Heart right ventricle (tissue), 16 donors: ENCODE data around the gene AGAP1. TPM values are rescaled to one million over a fixed set of nuclear protein-coding genes. Genes with fewer than 3 reads are reported as not detected.

Experiments used
- ATAC-seq, 8 donors: fragments of 200-7000 bp; cut with Tn5 transposase; one replicate each; pipeline ENCODE4 v1.9.1; 2020; ENCODE audit warnings: mild to moderate bottlenecking in 8 of 8, moderate library complexity in 8 of 8, moderate number of reproducible peaks in 1 of 8
- DNase-seq, 2 donors: peaks; one replicate each; pipeline ENCODE4 v3.0.0-alpha.2; 2020
- H3K27ac ChIP-seq, 10 donors: fragments of 200-600 bp; sonication (generic) in 2 of 10; one replicate each; pipeline versions ENCODE4 v1.5.0 to v1.8.0; 2020 to 2022; ENCODE audit warnings: mild to moderate bottlenecking in 3 of 10
- H3K27me3 ChIP-seq, 7 donors: fragments of 200-600 bp; one replicate each; pipeline ENCODE4 v1.8.0; 2021 to 2022; ENCODE audit warnings: mild to moderate bottlenecking in 2 of 7
- H3K36me3 ChIP-seq, 9 donors: fragments of 200-600 bp; sonication (generic) in 1 of 9; one replicate each; pipeline versions ENCODE4 v1.5.0 to v1.8.0; 2020 to 2022; ENCODE audit warnings: mild to moderate bottlenecking in 2 of 9
- H3K4me1 ChIP-seq, 9 donors: fragments of 200-600 bp; sonication (generic) in 1 of 9; one replicate each; pipeline versions ENCODE4 v1.5.0 to v1.8.0; 2020 to 2022; ENCODE audit warnings: mild to moderate bottlenecking in 4 of 9
- H3K4me3 ChIP-seq, 10 donors: fragments of 200-600 bp; sonication (generic) in 2 of 10; one replicate each; pipeline versions ENCODE4 v1.5.0 to v1.8.0; 2020 to 2022; ENCODE audit warnings: mild to moderate bottlenecking in 7 of 10, moderate library complexity in 2 of 10
- H3K9me3 ChIP-seq, 11 donors: fragments of 200-600 bp in 10 of 11; sonication (generic) in 2 of 11; one replicate each; pipeline versions ENCODE4 v1.5.0 to v1.8.0; 2013 to 2022; ENCODE audit warnings: mild to moderate bottlenecking in 2 of 11, control low read depth in 1 of 11, moderate library complexity in 1 of 11
- CTCF ChIP-seq, 9 donors: fragments of 200-600 bp; sonication (generic) in 2 of 9; IDR thresholded peaks; one replicate each; pipeline versions ENCODE4 v1.5.0 to v1.8.0; 2021 to 2022; ENCODE audit warnings: antibody characterized with exemption in 9 of 9, mild to moderate bottlenecking in 5 of 9, moderate library complexity in 1 of 9
- WGBS, 2 donors: extraction: QIAGEN DNeasy Blood & Tissue Kit; methylation state at CpG; one replicate each; pipeline ENCODE4 v1.1.7; 2013; ENCODE audit warnings: inconsistent platforms in 1 of 2; 5-methylcytosine and 5-hydroxymethylcytosine counted together
- intact Hi-C, 10 donors: fragments of 100-400 bp; cut with DNase I; formaldehyde crosslinking; loops; one replicate each; pipeline versions ENCODE4 v1.11.1 to v1.14.2; 2022
- polyA plus RNA-seq, 2 donors: library from polyadenylated mRNA; stranded (reverse); fragments of 200-250 nt; gene quantifications; one replicate each; pipeline ENCODE4 v1.2.3, GENCODE V29; 2013
- total RNA-seq, 10 donors: library from RNA; stranded (reverse); fragmentation: NEBNext Ultra II Directional in 3 of 10; extraction: Animal tissue kit (Norgen Biotek cat#: 25700) in 3 of 10; gene quantifications; one replicate each; pipeline versions ENCODE4 v1.2.1 to v1.2.4, GENCODE V29; 2021 to 2023
- donor health status: Arrhythmogenic right ventricular cardiomyopathy.
- donor health status: ischemic (EF 13 %, LVEDD 7.1; RV severe dilation, severe dysfunction).
- donor health status: healthy with polysubstance abuse.
- donor health status: DM: no; HTN: yes; CAD: no.
- donor health status: DM: no; HTN: no; CAD: no.
- donor health status: ischemic (EF 25% LVEDD 6.9; RV normal size, moderate dysfunction).
- donor health status: ischemic (EF 25% LVEDD 5.7; RV mildly dilated, moderate dysfunction).
- donor health status: healthy.
- donor health status: DM: yes; HTN: yes; CAD: no.
- donor health status: Ischemic cardiomyopathy.
- donor health status: ischemic (EF 35%, LVEDD 5.7; RV mildly dilated, moderate dysfunction).
- donor health status: nonischemic (EF 11% LVEDD 7.7; RV severe dilation, severe dysfunction).
- donor health status: DM: yes; HTN: yes; CAD: no.
- donor health status: PGD.
- donor health status: ischemic (EF 29% LVEDD 5.4; RV normal size, mild dysfunction).
- donor health status: nonischemic (EF 23%, LVEDD 6.1; RV moderate dilation, normal function).

Gene AGAP1
- total and polyA plus RNA-seq, 12 donors: 3.5 to 29.2 (median 19.4) TPM

GRCh38 chr2:236169151-236169721 is 675.4 kb downstream of the AGAP1 start:
- Histone ChIP-seq H3K4me1 (peaks cover 22 to 81% (median 61%) of the 10 kb centered on the region in 9 donors), H3K36me3 (no peaks in the 10 kb centered on the region), H3K27me3 (peaks cover 84 to 100% (median 100%) of the 10 kb centered on the region in 7 donors), H3K27ac (no peak overlapping the region), H3K4me3 (peak overlapping the region in 1 of 10 donors; percentile 14), H3K9me3 (no peaks in the 10 kb centered on the region)
- intact Hi-C loops: loop anchor here in 2 of 10 donors (5.0 to 10.0 kb wide), 2 partner anchors 364 to 392 kb away; no protein-coding TSS in a partner anchor
- no peak for TF ChIP-seq CTCF (IDR thresholded peaks at IDR 0.05)
- 5 to 6% methylated on average over 36 of the region's 36 CpGs for WGBS, 2 donors
- DNase-seq (no peak), ATAC-seq (no peak)

- DNase-seq: no peak
- Histone ChIP-seq H3K4me3 (no peak overlapping the region), H3K4me1 (peaks cover 18 to 74% (median 54%) of the 10 kb centered on the region in 9 donors), H3K27me3 (peaks cover 85 to 100% (median 100%) of the 10 kb centered on the region in 7 donors), H3K36me3 (no peaks in the 10 kb centered on the region), H3K27ac (no peak overlapping the region), H3K9me3 (no peaks in the 10 kb centered on the region)
- ATAC-seq: no peak
- intact Hi-C loops: loop anchor here in 4 of 10 donors (5.0 to 10.0 kb wide), 2 partner anchors 365 to 393 kb away; no protein-coding TSS in a partner anchor
- 5 to 6% methylated on average over 38 of the region's 38 CpGs for WGBS, 2 donors
- no peak for TF ChIP-seq CTCF (IDR thresholded peaks at IDR 0.05)
Observed at GRCh38 chr2:236169741-236170589, 676.1 kb downstream of the AGAP1 start.

GRCh38 chr2:236170590-236171165 is 676.8 kb downstream of the AGAP1 start:
- WGBS, 2 donors: 9 to 12% methylated on average over 21 of the region's 21 CpGs
- Histone ChIP-seq H3K36me3 (no peaks in the 10 kb centered on the region), H3K4me1 (peaks cover 18 to 68% (median 52%) of the 10 kb centered on the region in 9 donors), H3K9me3 (no peaks in the 10 kb centered on the region), H3K27ac (no peak overlapping the region), H3K4me3 (no peak overlapping the region), H3K27me3 (peaks cover 80 to 100% (median 98%) of the 10 kb centered on the region in 7 donors)
- TF ChIP-seq CTCF (IDR thresholded peaks at IDR 0.05): no peak
- intact Hi-C loops: loop anchor here in 2 of 10 donors (5.0 to 10.0 kb wide), 2 partner anchors 366 to 393 kb away; no protein-coding TSS in a partner anchor
- no peak for ATAC-seq
- DNase-seq: no peak

GRCh38 chr2:236171181-236171679 is 677.4 kb downstream of the AGAP1 start:
- H3K27ac ChIP-seq: no peak overlapping the region
- H3K27me3 ChIP-seq: peaks cover 75 to 100% (median 98%) of the 10 kb centered on the region in 7 donors
- H3K4me1 ChIP-seq: peaks cover 13 to 63% (median 46%) of the 10 kb centered on the region in 9 donors
- no peak for TF ChIP-seq CTCF (IDR thresholded peaks at IDR 0.05)
- WGBS, 2 donors: 2 to 3% methylated on average over 27 of the region's 27 CpGs
- no peaks in the 10 kb centered on the region for H3K9me3 ChIP-seq
- DNase-seq (no peak), ATAC-seq (no peak)
- no peak overlapping the region for H3K4me3 ChIP-seq
- no peaks in the 10 kb centered on the region for H3K36me3 ChIP-seq
- intact Hi-C loops: loop anchor here in 2 of 10 donors (5.0 to 10.0 kb wide), 2 partner anchors 366 to 394 kb away; no protein-coding TSS in a partner anchor
